D721Med (cell line): ENCODE results near the gene UBE2R2.

ENCODE experiments used
- DNase-seq: peaks from one replicate; pipeline ENCODE4 v3.0.0; 2011; ENCODE audit warnings: low spot score; ENCODE audit not compliant: insufficient read length
- FAIRE-seq: peaks from 2 replicates; lab custom pipeline; 2011; peaks lifted over from hg19 to GRCh38; lab: Jason Lieb, UNC
- CTCF ChIP-seq: IDR thresholded peaks from 2 replicates; pipeline ENCODE4 v1.5.1; 2012; ENCODE audit warnings: mild to moderate bottlenecking, control low read depth; ENCODE audit not compliant: insufficient read depth; ENCODE audit errors: missing control alignments

UBE2R2 gene

GRCh38 chr9:33923079-33923478 is 106.1 kb downstream of the UBE2R2 start:
- no peak for TF ChIP-seq CTCF
- DNase-seq (no peak), FAIRE-seq (no peak)

- FAIRE-seq, result no peak
- DNase-seq, result no peak
- no peak for TF ChIP-seq CTCF
These were observed 107.2 kb downstream of the UBE2R2 start for GRCh38 chr9:33923998-33924701.

- DNase-seq (peak; percentile 60), FAIRE-seq (no peak)
- TF ChIP-seq CTCF, result peak; percentile 59
These were observed 108.2 kb downstream of the UBE2R2 start for GRCh38 chr9:33924978-33925797.

- FAIRE-seq (no peak), DNase-seq (no peak)
- TF ChIP-seq CTCF, result no peak
These were observed 110.0 kb downstream of the UBE2R2 start for GRCh38 chr9:33926746-33927485.

DNA sequence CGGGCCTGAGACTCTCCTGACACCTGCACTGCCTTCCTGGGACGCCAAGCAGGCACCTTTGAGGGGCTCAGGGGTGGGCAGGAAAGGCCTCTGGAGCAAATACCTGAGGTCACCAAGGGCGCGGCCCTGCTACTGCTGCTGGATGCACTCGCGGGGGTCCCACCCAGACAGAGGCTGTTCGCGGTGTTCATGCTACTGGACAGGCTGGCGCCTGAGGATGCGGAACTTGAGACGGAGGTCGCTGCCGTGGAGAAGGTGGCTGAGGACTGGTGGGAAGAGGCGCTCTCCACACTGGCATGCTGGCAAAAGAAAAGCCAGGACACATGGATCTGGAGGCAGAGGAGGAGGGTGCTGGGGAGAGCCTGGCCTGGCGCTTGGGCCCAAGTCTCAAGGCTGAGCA is 110.7 kb downstream of the UBE2R2 start:
- DNase-seq (no peak), FAIRE-seq (no peak)
- TF ChIP-seq CTCF, result no peak

DNA sequence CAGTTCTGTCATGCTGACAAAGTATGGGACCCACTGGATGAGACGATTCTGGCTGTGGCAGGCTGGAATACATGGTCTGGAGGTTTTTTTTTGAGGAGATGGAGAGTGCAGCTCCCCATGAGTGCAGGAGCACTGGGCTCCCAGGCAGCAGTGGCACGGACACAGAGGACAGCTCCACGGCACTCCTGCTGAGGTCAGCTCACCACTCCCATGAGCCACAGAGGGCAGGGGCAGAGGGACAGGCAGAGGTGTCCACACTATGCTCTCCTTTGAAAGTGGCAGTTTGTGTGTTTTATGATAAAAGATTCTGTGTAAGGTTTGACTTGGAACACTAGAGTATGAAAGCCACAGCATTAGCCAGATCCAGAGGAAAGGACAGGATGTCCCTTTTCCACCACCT is 114.4 kb downstream of the UBE2R2 start:
- FAIRE-seq (no peak), DNase-seq (no peak)
- no peak for TF ChIP-seq CTCF
